Measurements from ENCODE around the gene COMT.

Gene COMT

DNA sequence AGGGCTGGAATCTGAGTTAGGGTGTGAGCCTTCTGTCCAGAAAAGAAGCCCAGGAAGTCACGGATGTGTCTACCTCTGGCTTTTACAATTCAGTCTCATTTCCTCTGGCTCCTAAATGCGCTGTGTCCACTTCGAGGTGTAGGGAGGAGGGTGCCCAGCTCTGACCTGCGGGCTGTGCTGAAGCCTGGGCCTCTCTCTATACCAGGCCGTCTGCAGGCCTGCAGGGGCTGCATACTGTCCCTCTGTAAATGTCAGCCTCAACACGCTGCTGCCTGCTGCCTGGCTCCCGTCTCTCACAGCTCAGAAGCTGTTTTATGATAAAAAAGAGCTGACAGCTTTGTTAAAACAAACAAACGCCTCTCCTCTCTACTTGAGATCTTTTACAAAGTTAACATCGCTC lies 60.6 kb downstream of the COMT start:
- POLR2A ChIA-PET: no interaction called here
- no peaks in the 10 kb centered on the region for H3K36me3 ChIP-seq (ENCODE audit: control insufficient read depth in 2 of 2, insufficient read depth in 1 of 2, low read length in 2 of 2)
- no peak overlapping the region for H3K27ac ChIP-seq (ENCODE audit: extremely low read depth, low read depth, low read length)
- no peak overlapping the region for H3K4me3 ChIP-seq (ENCODE audit: low read depth, low read length)
- TF ChIP-seq ZNF394 (tag by site-specific recombination; IDR thresholded peaks at IDR 0.05; ENCODE audit: borderline replicate concordance) (no peak), ZBTB10 (tag by site-specific recombination; IDR thresholded peaks at IDR 0.05) (no peak), KLF1 (tag by site-specific recombination; IDR thresholded peaks at IDR 0.05) (no peak), ZNF248 (tag by site-specific recombination; IDR thresholded peaks at IDR 0.05) (no peak), ZNF610 (tag by site-specific recombination; IDR thresholded peaks at IDR 0.05; ENCODE audit: borderline replicate concordance) (no peak), ZBTB17 (tag by site-specific recombination; IDR thresholded peaks at IDR 0.05) (no peak), ZNF623 (tag by site-specific recombination; IDR thresholded peaks at IDR 0.05) (no peak), RBAK (tag by site-specific recombination; IDR thresholded peaks at IDR 0.05) (no peak), HOXC10 (CRISPR knock-in tag; IDR thresholded peaks at IDR 0.05) (no peak), ZFP37 (tag by site-specific recombination; IDR thresholded peaks at IDR 0.05) (no peak), KLF16 (tag by site-specific recombination; IDR thresholded peaks at IDR 0.05) (no peak), ZNF701 (tag by site-specific recombination; IDR thresholded peaks at IDR 0.05) (no peak), ZNF560 (tag by site-specific recombination; IDR thresholded peaks at IDR 0.05; ENCODE audit: borderline replicate concordance) (no peak), GLI4 (tag by site-specific recombination; IDR thresholded peaks at IDR 0.05) (no peak), PRDM6 (tag by site-specific recombination; IDR thresholded peaks at IDR 0.05) (no peak), ZNF132 (tag by site-specific recombination; IDR thresholded peaks at IDR 0.05; ENCODE audit: borderline replicate concordance) (no peak), ZBTB21 (tag by site-specific recombination; IDR thresholded peaks at IDR 0.05) (no peak), ZNF629 (tag by site-specific recombination; IDR thresholded peaks at IDR 0.05) (no peak)
- TF ChIP-seq, protein P1, sequence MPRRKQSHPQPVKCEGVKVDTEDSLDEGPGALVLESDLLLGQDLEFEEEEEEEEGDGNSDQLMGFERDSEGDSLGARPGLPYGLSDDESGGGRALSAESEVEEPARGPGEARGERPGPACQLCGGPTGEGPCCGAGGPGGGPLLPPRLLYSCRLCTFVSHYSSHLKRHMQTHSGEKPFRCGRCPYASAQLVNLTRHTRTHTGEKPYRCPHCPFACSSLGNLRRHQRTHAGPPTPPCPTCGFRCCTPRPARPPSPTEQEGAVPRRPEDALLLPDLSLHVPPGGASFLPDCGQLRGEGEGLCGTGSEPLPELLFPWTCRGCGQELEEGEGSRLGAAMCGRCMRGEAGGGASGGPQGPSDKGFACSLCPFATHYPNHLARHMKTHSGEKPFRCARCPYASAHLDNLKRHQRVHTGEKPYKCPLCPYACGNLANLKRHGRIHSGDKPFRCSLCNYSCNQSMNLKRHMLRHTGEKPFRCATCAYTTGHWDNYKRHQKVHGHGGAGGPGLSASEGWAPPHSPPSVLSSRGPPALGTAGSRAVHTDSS (tag by site-specific recombination; IDR thresholded peaks at IDR 0.05): no peak
- TF ChIP-seq, protein P2, sequence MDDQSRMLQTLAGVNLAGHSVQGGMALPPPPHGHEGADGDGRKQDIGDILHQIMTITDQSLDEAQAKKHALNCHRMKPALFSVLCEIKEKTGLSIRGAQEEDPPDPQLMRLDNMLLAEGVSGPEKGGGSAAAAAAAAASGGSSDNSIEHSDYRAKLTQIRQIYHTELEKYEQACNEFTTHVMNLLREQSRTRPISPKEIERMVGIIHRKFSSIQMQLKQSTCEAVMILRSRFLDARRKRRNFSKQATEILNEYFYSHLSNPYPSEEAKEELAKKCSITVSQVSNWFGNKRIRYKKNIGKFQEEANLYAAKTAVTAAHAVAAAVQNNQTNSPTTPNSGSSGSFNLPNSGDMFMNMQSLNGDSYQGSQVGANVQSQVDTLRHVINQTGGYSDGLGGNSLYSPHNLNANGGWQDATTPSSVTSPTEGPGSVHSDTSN (CRISPR knock-in tag; IDR thresholded peaks at IDR 0.05): no peak
- H3K9me3 ChIP-seq (ENCODE audit: control insufficient read depth, insufficient read depth, low read depth, low read length): no peaks in the 10 kb centered on the region
- no peaks in the 10 kb centered on the region for H3K4me1 ChIP-seq (ENCODE audit: control insufficient read depth, insufficient read depth, low read length)
- CTCF ChIA-PET: interaction anchor here (0.7 to 1.8 kb wide), 4 partner anchors 11 to 57 kb away, joined by 3 to 11 read pairs (median 4); no protein-coding TSS in a partner anchor

GRCh38 chr22:20002636-20003035 lies 61.1 kb downstream of the COMT start:
- Histone ChIP-seq H3K9me3 (ENCODE audit: control insufficient read depth, insufficient read depth, low read depth, low read length) (no peaks in the 10 kb centered on the region), H3K36me3 (ENCODE audit: control insufficient read depth in 2 of 2, insufficient read depth in 1 of 2, low read length in 2 of 2) (no peaks in the 10 kb centered on the region), H3K27ac (ENCODE audit: extremely low read depth, low read depth, low read length) (no peak overlapping the region), H3K4me3 (ENCODE audit: low read depth, low read length) (no peak overlapping the region), H3K4me1 (ENCODE audit: control insufficient read depth, insufficient read depth, low read length) (no peaks in the 10 kb centered on the region)
- CTCF ChIA-PET: interaction anchor here (0.7 to 1.8 kb wide), 6 partner anchors 10 to 57 kb away, joined by 3 to 11 read pairs (median 4); no protein-coding TSS in a partner anchor
- POLR2A ChIA-PET: no interaction called here
- no peak for TF ChIP-seq ZNF626 (tag by site-specific recombination; IDR thresholded peaks at IDR 0.05)
- TF ChIP-seq ZNF670 (tag by site-specific recombination; IDR thresholded peaks at IDR 0.05; ENCODE audit: low read depth): no peak
- TF ChIP-seq ZNF426 (tag by site-specific recombination; IDR thresholded peaks at IDR 0.05): no peak
- TF ChIP-seq REPIN1 (tag by site-specific recombination; IDR thresholded peaks at IDR 0.05; ENCODE audit: low read depth): no peak
- no peak for TF ChIP-seq ZNF76 (tag by site-specific recombination; IDR thresholded peaks at IDR 0.05; ENCODE audit: borderline replicate concordance, low read depth)
- no peak for TF ChIP-seq BCL11A (tag by site-specific recombination; IDR thresholded peaks at IDR 0.05; ENCODE audit: low read depth)
- TF ChIP-seq ZFP3 (tag by site-specific recombination; IDR thresholded peaks at IDR 0.05; ENCODE audit: low read depth): no peak
- TF ChIP-seq ZNF133 (tag by site-specific recombination; IDR thresholded peaks at IDR 0.05): no peak
- TF ChIP-seq, protein P3, sequence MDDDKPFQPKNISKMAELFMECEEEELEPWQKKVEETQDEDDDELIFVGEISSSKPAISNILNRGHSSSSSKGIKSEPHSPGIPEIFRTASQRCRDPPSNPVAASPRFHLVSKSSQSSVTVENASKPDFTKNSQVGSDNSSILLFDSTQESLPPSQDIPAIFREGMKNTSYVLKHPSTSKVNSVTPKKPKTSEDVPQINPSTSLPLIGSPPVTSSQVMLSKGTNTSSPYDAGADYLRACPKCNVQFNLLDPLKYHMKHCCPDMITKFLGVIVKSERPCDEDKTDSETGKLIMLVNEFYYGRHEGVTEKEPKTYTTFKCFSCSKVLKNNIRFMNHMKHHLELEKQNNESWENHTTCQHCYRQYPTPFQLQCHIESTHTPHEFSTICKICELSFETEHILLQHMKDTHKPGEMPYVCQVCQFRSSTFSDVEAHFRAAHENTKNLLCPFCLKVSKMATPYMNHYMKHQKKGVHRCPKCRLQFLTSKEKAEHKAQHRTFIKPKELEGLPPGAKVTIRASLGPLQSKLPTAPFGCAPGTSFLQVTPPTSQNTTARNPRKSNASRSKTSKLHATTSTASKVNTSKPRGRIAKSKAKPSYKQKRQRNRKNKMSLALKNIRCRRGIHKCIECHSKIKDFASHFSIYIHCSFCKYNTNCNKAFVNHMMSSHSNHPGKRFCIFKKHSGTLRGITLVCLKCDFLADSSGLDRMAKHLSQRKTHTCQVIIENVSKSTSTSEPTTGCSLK (tag by site-specific recombination; IDR thresholded peaks at IDR 0.05): no peak
